HG03342 (cell line): ENCODE data around the gene TSNAXIP1.
"Not testable (repeated sequence)": the region's sequence is repeated elsewhere in the genome, so short reads cannot be mapped to it uniquely, and the experiment has no call there.

Experiments used
- ATAC-seq: cut with Tn5 transposase; IDR thresholded peaks from one replicate; pipeline ENCODE4 v1.9.1; 2021; ENCODE audit warnings: mild to moderate bottlenecking, moderate library complexity; ENCODE audit not compliant: unreplicated experiment

Gene TSNAXIP1

GRCh38 chr16:67857547-67858233 lies 51.0 kb downstream of the TSNAXIP1 start:
- no peak for ATAC-seq

- ATAC-seq: no peak
Measured at GRCh38 chr16:67858500-67858899, 51.8 kb downstream of the TSNAXIP1 start.

DNA sequence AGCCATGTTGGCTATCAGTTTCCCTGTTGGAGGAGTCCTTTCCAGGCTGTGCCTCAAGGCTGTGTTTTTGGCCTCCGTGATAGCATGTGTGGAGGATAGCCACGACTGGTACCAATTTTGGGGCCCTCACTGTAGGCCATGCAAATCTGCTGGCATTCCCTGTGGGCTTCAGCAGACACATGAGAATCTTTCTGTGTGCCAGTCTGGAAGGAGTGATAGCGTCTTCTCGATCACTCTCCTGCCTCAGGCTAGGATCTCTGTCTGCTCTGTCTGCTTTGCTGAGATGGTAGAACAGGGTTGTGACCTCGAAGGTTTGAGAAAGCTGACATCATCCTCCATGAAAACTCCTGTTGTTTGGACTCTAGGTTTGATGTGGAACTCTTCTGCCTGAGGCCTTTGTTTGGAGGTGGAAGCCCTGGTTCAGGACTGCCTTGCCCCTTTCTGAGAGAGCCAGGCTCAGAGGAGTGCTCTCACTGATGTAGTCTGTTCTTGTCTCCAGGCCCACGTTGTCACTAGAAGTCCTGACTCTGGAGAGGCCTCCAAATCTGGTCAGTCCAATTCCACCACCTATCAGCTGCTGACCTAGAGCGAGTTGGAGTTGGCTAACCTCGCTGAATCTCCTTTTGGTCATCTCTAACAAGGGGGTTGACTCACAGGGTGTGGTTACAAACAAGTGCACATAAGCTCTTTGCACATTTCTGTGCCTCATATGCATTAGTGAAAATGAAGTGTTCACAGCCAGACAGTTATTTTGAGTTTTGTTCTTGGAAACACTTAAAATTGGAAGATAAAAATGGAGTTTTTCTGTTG lies 54.1 kb downstream of the TSNAXIP1 start:
- no peak for ATAC-seq

DNA sequence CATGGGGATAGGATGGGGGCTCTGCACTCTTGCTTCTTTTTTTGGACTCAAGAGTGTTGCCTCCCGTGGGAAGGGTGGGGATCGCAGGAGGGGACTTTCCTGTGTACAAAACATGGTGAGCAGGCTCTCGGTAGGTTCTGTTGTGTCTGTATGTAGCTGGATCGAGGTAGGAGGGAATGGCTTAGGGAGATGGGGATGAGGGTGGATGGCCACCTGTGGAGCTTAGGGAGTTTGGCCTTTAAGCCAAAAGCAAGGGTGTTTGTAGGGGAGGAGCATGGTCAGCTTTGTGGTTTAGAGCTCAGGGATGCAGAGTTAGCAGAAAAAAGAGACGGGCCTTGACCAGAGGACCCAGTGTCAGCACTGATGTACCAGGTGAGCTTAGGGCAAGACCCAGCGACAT lies 55.2 kb downstream of the TSNAXIP1 start:
- ATAC-seq: no peak

DNA sequence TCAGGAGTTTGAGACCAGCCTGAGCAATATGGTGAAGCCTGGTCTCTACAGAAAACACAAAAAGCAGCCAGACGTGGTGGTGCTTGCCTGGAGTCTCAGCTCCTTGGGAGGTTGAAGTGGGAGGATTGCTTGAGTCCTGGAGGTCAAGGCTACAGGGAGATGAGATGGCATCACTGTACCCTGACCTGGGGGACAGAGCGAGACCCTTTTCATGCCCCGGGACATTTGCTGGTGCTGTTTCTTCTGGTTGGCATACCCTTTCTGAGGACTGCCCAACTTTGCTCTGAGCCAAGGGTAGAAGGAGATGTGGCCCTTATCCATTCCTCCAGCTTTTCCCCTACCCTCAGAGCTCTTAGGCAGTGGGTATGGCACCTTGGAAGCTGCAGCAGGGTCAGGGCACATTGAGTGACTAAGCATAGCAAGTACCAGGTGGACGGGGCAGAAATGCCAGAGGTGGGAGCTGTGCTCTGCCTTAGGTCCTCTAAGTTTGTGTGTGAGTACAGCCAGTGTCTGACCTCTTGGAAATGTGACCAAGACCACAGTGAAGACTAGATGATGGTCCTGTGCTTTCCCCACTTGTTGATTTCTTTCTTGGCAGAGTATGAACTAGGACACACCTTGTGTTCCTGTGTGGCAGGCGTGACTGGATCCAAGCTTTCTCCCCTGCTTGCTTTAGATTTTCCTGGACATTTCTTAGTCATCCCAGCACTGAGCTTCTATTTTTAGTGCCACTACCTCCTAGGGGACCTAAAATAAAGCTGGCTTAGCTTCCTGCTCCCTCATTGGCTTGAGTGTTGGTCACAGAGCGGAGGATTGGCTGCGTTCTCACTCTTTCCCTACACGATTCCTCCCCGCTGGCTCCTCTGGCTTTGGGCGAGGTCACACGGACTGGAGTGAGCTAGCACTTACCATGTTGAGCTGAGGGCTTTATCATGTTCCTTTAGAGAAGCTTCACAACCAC lies 56.2 kb downstream of the TSNAXIP1 start:
- no peak for ATAC-seq

DNA sequence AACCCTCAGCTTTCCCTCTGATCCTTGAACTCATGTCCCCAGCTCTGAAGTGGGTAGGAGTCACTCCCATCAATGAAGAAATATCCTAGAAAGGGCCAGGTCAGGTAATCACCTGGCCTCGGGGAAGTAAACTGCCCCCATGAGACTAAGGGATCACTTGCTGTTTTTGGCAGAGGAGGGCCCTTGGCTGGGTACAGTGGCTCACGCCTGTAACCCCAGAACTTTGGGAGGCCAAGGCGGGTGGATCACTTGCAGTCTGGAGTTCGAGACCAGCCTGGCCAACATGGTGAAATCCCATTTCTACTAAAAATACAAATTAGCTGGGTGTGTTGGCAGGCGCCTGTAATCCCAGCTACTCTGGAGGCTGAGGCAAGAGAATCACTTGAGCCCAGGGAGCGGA lies 57.4 kb downstream of the TSNAXIP1 start:
- not testable (repeated sequence) for ATAC-seq

DNA sequence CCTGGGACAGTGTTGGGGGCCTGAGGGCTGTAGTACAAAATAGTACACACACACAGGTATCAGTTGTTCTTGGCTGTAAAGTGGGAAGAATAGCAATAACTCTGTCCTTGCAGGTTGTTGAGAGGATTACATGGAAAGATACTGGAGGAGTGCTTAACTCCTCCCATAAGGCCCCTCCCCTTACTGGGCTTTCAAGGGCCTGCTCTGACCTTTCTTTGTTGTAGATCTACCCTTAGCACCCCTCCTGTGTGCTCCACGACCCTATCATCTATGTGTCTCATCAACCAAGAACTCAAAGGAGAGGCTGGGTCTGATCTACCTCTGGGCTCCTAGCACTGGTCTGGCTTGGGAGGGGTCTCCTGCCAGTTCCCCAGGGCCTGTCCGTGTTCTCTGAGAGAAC lies 57.9 kb downstream of the TSNAXIP1 start:
- no peak for ATAC-seq

DNA sequence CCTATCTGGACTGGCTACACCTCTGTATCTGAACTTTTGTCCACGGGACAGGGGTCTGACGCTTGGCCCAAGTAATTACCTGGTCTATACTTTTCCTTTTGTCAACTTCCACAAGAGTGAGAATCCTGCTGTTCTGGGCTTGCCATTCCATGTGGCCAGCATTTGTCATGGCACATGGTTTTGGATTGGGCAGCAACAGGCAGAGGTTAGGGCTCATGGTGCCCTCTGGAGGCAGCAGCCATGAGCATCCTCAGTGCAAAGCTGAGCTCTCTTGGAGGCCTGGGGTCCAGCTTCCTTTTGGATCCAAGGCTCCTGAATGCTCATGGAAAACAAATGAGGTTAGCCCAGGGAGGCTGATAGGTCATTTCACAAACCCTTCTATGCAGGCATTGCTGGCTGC lies 58.6 kb downstream of the TSNAXIP1 start:
- no peak for ATAC-seq

DNA sequence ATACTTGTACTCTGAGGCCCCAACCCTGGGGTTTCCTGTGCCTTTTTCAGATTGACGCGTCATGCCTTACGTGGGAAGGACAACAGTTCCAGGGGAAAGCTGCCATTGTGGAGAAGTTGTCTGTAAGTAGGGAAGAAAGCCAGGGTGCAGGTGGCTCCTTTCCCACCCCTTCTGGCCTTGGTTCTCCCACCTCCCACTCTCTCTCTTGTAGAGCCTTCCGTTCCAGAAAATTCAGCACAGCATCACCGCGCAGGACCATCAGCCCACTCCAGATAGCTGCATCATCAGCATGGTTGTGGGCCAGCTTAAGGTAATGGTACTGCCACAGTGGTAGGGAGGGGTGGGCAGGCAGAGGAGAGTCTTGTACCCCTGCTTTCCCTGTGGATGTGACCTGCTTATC lies 61.6 kb downstream of the TSNAXIP1 start:
- ATAC-seq: no peak

- no peak for ATAC-seq
Measured at GRCh38 chr16:67869653-67870052, 63.0 kb downstream of the TSNAXIP1 start.

- no peak for ATAC-seq
Measured at GRCh38 chr16:67871256-67871655, 64.6 kb downstream of the TSNAXIP1 start.

- ATAC-seq: no peak
Measured at GRCh38 chr16:67872131-67872630, 65.5 kb downstream of the TSNAXIP1 start.

- peak; percentile 67 for ATAC-seq
Measured at GRCh38 chr16:67872631-67873434, 66.1 kb downstream of the TSNAXIP1 start, which contains the start of gene EDC4. Gene EDC4, plus strand, starts transcription at chr16:67873052. Its CDS starts 210 bp downstream, at chr16:67873262.

- no peak for ATAC-seq
Measured at GRCh38 chr16:67873435-67874370, 67.0 kb downstream of the TSNAXIP1 start.

DNA sequence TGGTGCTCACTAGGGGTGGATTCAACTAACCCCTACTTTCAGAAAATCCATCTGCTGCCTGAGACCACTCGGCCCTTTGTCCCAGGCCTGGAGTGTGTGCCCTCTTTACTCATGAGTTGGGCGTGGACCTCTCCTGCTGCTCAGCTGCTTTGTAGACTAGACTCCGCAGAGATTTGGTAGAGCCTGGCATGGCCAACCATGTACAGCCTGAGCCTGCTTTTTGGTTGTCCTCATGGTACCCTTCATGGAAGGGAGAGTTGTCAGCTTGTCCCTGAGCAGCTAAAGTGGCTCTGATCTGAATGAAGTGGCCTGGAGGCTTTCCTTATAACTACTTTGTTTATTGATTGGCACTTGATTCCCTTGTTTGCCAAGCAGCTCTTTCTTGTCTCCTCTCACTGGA lies 67.7 kb downstream of the TSNAXIP1 start:
- no peak for ATAC-seq

DNA sequence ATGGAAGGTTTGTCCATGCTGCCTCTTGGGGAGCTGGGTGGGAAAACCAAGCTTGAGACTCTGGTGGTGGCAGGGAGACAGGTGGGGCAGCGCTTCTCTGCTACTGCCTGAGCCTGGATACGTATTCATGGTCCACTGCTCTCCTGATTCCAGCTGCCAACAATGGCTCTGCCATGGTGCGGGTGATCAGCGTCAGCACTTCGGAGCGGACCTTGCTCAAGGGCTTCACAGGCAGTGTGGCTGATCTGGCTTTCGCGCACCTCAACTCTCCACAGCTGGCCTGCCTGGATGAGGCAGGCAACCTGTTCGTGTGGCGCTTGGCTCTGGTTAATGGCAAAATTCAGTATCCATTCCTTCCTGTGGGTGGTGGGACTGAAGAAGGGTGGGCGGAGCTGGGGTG lies 70.4 kb downstream of the TSNAXIP1 start:
- no peak for ATAC-seq
